Retinal pigment epithelial cell (primary cell): ENCODE data around the gene ZC3HAV1L.
"Not testable (repeated sequence)": the region's sequence is repeated elsewhere in the genome, so short reads cannot be mapped to it uniquely, and the experiment has no call there.

Experiments used
- DNase-seq: peaks from one replicate; pipeline ENCODE4 v3.0.0-alpha.2; 2010; ENCODE audit warnings: low read depth
- H3K4me3 ChIP-seq: 2 replicates; pipeline ENCODE4 v1.5.1; 2011; ENCODE audit warnings: mild to moderate bottlenecking, low read length, control low read depth, moderate library complexity
- TF ChIP-seq, protein P1 (sequence below): conservative IDR thresholded peaks from 2 replicates; pipeline ENCODE4 v1.5.1; 2011; ENCODE audit warnings: low read depth, low read length, control low read depth, inconsistent platforms

ZC3HAV1L gene

DNA sequence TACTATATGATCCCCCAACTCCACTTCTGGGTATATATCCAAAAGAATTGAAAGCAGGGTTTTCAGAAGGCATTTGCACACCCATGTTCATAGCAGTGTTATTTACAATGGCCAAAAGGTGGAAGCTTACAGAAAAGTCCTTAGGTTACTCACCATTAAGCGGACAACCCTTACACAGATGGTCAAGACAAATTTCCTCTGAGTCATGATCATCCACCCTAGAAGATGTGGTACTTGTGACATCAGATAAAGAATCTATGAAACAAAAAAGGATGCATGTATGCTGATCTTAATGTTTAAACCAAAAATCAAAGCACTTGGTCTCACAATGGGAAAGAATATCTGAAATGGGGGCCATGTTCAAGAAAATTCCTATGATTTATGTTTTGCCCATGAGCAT is 42.6 kb upstream of the ZC3HAV1L start:
- no peak for DNase-seq
- no peak overlapping the region for H3K4me3 ChIP-seq
- TF ChIP-seq, protein P1, sequence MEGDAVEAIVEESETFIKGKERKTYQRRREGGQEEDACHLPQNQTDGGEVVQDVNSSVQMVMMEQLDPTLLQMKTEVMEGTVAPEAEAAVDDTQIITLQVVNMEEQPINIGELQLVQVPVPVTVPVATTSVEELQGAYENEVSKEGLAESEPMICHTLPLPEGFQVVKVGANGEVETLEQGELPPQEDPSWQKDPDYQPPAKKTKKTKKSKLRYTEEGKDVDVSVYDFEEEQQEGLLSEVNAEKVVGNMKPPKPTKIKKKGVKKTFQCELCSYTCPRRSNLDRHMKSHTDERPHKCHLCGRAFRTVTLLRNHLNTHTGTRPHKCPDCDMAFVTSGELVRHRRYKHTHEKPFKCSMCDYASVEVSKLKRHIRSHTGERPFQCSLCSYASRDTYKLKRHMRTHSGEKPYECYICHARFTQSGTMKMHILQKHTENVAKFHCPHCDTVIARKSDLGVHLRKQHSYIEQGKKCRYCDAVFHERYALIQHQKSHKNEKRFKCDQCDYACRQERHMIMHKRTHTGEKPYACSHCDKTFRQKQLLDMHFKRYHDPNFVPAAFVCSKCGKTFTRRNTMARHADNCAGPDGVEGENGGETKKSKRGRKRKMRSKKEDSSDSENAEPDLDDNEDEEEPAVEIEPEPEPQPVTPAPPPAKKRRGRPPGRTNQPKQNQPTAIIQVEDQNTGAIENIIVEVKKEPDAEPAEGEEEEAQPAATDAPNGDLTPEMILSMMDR = no peak

DNA sequence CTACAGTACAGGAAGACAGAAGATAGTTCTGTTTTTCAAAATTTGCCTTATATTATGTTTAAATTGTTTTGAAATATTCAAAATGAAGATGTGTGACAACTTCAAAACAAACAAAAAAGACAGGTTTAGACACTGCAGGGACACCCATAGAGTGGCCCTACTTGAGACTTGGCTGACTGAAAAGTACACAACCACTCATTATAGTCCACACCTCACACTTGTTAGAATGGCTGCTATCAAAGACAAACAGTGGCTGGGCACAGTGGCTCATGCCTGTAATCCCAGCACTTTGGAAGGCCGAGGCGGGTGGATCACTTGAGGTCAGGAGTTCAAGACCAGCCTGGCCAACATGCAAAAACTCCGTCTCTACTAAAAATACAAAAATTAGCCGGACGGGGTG is 41.9 kb upstream of the ZC3HAV1L start:
- not testable (repeated sequence) for DNase-seq

DNA sequence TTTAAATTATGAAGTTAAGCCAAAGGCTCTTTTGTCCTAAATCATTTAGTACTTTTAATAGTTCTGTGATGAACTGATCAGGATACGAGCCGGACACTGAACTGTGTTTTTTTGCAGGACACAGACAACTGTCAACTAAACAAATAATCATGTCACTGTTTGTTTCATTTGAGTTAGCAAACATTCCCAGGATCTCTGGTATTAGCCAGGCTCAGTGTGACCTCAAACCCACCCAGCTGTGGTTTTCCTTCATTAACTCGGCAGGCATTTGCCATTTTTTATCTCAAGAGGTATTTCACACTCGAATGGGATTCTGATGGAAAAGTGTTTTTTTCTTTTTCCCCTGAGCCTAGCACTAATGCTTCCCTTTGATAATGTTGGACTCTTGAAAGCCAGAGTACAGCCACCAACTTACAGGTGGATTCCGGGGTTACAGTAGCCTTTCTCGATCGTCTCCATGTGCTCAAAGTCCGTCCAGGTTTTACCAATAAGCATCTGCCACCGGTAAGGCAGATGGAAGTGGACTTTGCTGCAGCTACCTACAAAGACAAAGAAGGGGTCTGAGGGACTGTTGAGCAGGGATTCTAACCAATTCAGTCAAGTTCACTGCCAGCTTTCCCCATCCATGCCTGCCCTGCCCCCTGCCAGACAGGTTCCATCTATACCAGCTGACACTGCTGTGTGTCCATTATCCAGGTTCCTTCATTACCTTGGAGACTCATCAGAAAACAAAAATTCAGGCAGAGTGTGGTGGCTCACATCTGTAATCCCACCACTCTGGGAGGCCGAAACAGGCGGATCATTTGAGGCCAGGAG is 40.2 kb upstream of the ZC3HAV1L start:
- TF ChIP-seq, protein P1 = no peak
- no peak for DNase-seq
- no peak overlapping the region for H3K4me3 ChIP-seq

More for the DNA sequence above, 41.9 kb upstream of the ZC3HAV1L start:
- H3K4me3 ChIP-seq = not testable (repeated sequence)

DNA sequence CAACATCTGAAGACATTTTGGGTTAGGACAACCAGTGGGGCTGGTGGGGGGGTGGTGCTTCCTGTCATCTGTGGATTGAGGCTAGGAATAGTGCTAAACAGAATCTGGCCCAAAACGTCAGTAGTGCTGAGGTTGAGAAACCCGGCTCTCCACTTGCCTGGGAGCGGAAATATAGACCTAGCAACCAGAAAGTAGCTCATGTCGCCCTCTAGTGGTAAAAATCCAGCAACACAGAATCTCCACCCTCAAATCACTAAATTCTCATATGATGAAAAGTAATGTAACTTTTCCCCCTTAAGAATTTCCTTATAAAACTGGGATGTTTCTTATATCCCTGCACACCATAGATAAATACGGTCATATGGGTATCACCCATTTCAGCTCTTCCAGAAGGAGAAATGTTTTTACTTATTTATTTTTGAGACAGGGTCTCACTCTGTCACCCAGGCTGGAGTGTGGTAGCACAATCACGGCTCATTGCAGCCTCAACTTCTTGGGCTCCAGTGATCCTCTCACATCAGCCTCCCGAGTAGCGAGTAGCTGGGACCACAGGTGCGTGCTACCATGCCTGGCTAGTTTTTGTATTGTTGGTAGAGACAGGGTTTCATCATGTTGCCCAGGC is 39.3 kb upstream of the ZC3HAV1L start:
- DNase-seq = peak; percentile 32
- no peak overlapping the region for H3K4me3 ChIP-seq
- TF ChIP-seq, protein P1 = peak; percentile 83

DNA sequence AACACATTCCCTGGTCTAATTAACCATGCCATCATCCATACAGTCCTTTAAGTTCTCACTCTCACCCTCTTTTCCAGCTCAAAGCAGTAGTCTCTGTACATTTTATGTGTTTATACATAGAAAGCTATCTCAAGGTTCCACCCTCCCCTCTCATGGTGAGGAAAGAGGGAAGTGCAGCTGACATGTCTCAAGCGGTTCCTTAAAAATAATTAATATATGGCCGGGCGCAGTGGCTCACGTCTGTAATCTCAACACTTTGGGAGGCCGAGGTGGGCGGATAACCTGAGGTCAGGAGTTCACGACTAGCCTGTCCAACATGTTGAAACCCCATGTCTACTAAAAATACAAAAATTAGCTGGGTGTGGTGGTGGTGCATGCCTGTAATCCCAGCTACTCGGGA is 37.0 kb upstream of the ZC3HAV1L start:
- no peak for DNase-seq
- TF ChIP-seq, protein P1 = no peak

DNA sequence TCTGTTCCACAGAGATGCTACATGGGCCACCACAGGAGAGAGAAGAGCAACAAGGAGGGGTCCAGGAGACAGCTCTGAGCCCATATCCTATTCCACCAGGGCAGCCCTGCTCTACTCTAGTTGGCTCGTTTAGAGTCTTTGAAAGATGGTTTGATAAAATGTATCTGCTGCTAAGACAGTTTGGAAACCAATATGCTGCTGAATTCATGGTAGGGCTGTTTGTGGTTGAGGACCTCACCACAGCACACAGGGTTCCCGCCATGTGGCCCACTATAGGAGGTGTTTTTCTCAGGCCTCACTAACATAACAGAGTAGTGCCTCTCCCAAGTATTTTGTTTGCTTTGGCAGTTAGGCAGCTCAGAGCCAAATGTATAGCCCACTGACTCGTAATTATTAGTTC is 35.8 kb upstream of the ZC3HAV1L start:
- H3K4me3 ChIP-seq = no peak overlapping the region
- TF ChIP-seq, protein P1 = no peak
- DNase-seq = no peak

More for the DNA sequence above, 37.0 kb upstream of the ZC3HAV1L start:
- H3K4me3 ChIP-seq = no peak overlapping the region

DNA sequence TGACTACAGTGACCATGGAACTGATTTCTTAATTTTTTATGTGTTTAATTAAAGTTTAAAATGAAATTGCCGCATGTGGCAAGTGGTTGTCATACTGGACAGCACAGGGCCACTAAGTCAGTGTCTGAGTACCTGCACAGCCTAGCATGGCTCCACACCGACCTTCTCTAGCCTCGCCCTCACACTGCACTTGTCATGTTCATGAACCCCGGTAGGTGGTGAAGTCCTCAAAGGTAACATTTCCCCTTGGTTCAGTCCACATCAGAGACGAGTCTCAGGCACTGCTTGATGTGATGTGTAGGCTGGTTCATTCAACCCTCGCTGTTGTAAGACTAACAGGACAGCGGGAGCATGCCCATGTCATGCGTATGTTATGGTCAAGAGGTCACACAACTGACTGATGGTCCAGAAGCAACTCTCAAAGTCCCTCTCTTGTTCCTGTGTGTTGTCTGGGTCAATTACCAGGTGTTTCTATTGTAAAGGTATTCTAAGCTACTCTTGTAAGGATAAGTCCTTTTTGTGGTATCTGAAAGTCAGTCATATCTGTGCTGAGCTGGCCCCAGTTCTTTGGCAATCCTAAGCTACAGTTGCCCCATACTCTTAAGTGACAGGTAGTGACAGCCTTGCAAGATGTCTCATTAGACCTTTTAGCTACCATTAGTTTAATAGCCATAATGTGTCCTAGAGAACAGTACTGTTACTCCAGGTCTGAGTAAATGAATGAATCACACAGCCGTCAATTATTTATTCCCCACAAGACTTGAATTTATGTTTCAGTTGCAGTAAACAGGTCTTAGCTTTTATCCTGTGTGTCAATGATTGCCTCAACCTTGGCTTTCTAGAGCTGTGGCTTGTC is 32.9 kb upstream of the ZC3HAV1L start:
- TF ChIP-seq, protein P1 = no peak
- no peak for DNase-seq
- H3K4me3 ChIP-seq = no peak overlapping the region
